Activated CD8-positive, alpha-beta memory T cell treated with anti-CD3 and anti-CD28 coated beads, Interleukin-2, amount 50 U/mL, for 1 hour (primary cell): ENCODE measurements around the gene PCBD2.
"Not testable (repeated sequence)": the region's sequence is repeated elsewhere in the genome, so short reads cannot be mapped to it uniquely, and the experiment has no call there.

Experiments used
- DNase-seq: peaks from one replicate; pipeline ENCODE4 v3.0.0-alpha.2; 2020; ENCODE audit errors: extremely low read depth

Gene PCBD2

GRCh38 chr5:134906811-134907210 is 1.9 kb downstream of the PCBD2 start:
- no peak for DNase-seq

- not testable (repeated sequence) for DNase-seq
These were observed 5.8 kb downstream of the PCBD2 start for GRCh38 chr5:134910752-134911151.

DNA sequence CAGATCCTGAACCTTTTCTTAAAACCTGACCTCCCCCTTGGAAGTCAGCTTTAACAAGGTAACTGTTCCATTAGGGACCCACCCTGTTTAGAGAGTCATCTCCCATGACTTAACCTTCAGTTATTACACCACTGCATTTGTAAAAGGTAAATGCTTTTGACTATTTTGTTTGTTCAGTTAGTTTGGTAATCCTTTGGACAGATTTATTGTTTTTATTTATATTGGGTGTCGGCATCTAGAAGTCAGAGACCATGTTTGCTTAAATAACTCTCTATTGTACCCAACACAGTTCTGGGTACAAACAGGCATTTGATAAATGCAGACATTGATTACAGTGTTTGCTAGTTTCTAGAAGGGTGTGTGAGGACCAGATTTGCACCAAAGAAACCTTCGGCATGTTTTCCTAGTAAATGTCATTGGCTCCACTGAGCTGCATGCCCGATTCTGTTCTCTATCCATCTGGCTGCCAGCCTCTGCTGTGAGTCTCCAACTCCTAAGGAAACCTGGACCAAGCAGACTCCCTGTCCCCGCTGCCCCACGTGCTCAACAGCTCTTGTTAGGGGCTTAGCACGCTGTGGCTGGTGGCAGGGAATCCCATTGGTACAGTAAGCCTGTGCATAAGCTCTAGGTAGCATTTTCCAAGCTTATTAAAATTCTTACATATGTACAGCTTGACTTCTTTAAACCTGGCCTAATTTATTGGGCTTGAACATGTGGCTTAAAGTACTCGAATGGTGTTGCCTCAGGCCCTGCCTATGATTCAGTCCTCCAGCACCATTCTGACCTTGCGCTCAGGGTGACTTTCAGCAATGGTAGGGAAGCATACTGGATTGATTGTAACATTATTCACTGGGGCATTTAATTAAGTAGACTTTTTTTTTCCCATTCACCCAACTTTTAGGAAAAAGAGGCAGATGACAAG is 6.6 kb downstream of the PCBD2 start:
- DNase-seq: no peak

- DNase-seq: no peak
These were observed 8.3 kb downstream of the PCBD2 start for GRCh38 chr5:134913254-134913653.

GRCh38 chr5:134913795-134914194 is 8.9 kb downstream of the PCBD2 start:
- DNase-seq: no peak

- no peak for DNase-seq
These were observed 12.3 kb downstream of the PCBD2 start for GRCh38 chr5:134917070-134917815.

GRCh38 chr5:134918861-134919260 is 13.9 kb downstream of the PCBD2 start:
- DNase-seq: no peak

GRCh38 chr5:134920848-134921575 is 16.1 kb downstream of the PCBD2 start:
- no peak for DNase-seq

DNA sequence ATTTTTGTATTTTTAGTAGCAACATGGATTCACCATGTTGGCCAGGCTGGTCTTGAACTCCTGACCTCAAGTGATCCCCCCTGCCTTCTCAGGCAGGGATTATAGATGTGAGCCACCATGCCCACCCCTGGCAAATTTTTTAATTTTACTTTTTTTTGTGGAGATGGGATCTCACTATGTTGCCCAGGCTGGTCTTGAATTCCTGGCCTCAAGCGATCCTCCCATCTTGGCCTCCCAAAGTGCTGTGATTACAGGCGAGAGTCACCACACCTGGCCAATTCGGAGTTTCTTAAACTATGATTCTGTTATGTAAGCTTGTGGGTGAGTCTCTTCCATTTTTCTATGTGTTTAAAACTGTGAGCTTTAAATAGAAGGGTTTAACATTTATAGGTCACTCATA is 27.6 kb downstream of the PCBD2 start:
- no peak for DNase-seq

DNA sequence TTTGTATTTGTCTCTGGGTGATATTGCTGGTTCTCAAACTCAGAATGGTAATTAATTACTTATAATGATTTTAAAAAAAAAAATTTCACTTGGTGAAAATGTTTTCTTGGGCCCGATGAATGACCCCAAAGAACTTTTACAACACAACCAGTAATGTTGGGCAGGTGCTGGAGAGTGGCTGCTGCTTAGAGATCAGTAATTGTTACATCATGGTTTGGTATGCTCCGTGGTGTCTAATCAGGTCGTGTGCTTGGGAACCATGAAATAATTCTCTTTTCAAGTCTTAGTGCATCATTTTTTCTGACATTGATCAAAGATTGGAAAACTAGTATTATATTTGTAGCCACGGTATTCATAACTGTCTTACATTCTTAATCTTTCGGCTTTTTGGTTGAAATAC is 29.3 kb downstream of the PCBD2 start:
- DNase-seq: no peak

DNA sequence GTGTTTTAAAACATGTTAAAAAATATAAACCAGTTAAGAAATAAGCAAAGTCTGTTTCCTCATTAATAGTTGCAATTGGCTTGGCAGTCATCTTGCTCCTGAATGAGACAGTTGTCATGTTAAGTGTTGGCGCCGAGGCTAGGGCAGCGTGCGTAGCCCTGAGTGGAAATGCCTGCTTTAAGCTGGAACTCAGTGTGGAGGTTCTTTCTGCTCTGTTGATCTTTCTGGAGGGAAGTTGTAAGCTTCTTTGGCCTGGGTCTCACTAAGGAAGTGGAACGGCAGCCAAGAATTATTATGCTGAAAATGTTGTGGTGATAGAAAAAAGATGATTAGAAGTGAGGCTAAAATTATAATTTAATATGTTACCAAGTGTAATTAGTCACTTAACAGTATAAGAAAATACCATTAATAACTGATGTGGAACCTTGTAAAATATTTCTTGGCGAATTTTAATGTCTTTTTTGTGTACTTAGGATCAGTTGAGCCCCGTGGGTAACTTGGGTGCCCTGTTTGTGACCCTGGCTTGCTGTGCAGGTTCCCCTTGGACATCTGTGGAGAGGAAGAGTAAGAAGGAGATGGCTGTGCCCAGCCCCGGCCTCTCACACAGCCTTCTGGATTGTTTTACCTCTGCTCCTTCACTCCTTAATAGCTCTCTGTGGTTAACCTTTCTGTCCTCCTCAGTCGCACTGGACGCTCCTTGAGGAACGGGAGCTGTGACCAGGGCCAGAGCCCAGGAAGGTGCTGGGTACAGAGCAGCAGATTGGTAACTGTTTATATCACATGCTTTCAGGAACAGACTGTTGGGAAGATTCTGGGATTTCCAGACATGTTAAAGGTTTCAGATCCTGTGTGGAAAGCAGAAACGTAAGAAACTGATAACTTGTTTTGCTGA is 31.0 kb downstream of the PCBD2 start:
- no peak for DNase-seq

- DNase-seq: no peak
These were observed 32.6 kb downstream of the PCBD2 start for GRCh38 chr5:134937526-134937925.

- DNase-seq: no peak
These were observed 33.1 kb downstream of the PCBD2 start for GRCh38 chr5:134938030-134938429.

GRCh38 chr5:134939500-134939899 is 34.6 kb downstream of the PCBD2 start:
- no peak for DNase-seq

GRCh38 chr5:134943547-134943946 is 38.6 kb downstream of the PCBD2 start:
- DNase-seq: no peak

- DNase-seq: no peak
These were observed 39.7 kb downstream of the PCBD2 start for GRCh38 chr5:134944630-134945029.

GRCh38 chr5:134945041-134945440 is 40.1 kb downstream of the PCBD2 start:
- DNase-seq: no peak

DNA sequence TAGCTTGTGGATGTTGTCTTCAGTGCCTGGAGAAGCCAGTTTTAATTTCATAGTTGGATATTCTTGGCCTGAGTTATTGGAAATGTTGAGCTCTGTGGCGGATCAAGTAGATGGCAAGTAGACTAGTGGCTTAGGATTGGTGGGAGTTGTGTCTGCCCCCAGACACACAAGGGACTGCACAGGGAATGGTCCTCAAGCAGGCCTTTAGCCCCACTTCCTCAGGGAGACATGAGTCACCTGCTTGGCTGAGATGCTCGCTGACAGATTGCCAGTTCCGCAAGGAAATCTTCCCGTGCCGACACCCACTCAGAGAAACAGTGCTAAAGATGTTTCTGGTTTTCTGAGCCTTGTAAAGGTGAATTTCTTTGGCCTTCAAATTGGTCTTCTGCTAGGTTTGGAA is 44.0 kb downstream of the PCBD2 start:
- DNase-seq: no peak

DNA sequence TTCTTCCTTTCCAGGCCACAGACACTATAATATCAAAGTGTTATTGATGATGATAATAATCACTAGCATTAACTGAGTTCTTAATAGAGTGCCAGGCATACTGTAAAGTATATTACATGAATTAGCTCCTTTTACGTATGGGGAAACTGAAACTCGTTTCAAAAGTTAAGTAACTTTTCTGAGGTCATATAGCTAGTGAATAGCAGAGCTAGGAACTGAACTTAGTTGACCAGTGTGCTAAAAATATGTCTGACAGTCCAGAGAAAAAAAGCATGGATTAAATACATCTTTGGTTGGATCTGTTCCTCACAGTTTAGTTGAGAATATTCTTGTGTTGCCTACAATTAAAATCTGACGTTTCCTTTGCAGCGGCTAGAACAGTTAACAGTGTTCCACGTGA is 44.4 kb downstream of the PCBD2 start:
- no peak for DNase-seq

DNA sequence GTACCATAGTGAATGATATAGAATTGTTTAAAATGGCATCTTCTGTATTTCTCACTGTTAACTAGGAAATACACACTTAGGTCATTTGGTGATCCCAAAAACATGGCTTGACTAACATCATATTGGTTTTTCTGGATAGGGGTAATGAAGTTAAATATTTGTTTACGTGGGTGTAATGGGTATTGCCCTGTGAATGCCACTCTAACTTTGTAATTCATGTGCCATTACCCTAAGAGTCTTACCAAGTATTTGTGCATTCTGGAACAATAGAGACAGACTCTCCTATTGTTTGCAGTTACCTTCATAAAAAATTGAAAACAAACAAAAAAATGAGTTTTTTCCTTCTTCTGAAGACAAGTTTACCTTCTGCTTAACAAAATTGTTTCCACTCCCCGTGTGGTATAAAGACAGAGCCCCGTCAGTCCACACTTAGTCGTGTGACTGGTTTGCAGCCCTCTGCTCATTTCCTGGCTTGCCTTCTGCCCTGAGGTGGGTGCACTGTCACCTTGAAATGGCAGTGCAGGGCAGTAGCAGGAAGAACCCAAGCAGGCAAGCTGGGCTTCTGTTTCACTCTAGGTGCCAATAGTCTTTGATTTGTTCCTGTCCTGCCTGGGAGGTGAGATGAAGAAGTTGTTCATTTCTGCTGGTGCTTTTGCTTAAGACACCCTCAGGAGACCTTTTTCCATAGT is 53.1 kb downstream of the PCBD2 start:
- no peak for DNase-seq

DNA sequence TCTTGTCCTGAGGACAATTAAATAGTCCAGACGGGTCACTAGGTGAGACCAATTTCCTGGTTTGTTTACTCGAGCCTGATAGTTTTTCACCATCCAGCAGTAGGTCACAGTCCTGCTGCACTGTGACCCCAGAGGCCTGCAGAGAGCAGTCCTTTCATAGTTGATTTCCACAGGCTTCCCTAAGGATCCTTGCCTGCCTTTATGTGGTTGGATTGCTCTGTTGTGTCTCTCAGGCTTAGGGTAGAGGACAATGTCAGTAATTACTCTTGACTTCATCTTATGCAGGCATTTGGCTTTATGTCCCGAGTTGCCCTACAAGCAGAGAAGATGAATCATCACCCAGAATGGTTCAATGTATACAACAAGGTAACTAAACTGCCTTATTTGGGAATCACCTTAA is 53.8 kb downstream of the PCBD2 start:
- DNase-seq: no peak
